Spleen (tissue), 7 donors: Measurements from ENCODE around the gene ERMN.

Source experiments
- POLR2A ChIP-seq, 3 donors: fragments of 450-650 bp; IDR thresholded peaks; one replicate each; pipeline ENCODE4 v1.5.1; 2017; ENCODE audit warnings: antibody characterized with exemption in 3 of 3, mild to moderate bottlenecking in 1 of 3
- POLR2AphosphoS5 ChIP-seq, 3 donors: sonication (generic); formaldehyde crosslinking; IDR thresholded peaks; one replicate each; pipeline ENCODE4 v1.5.1; 2017; ENCODE audit warnings: antibody characterized with exemption in 3 of 3
- TF ChIP-seq, protein P1 (sequence below), 11 experiments: fragments of 200-600 bp in 7 of 11; fragments of 450-650 bp in 4 of 11; sonication (generic) in 4 of 11; IDR thresholded peaks in 8 of 11; conservative IDR thresholded peaks in 3 of 11; 1 replicate in 7 of 11; 2 replicates in 4 of 11; pipeline versions ENCODE4 v1.4.0 to v1.8.0; 2016 to 2021; ENCODE audit warnings: antibody characterized with exemption in 11 of 11, inconsistent platforms in 4 of 11, mild to moderate bottlenecking in 1 of 11
- donor health status: DM: no; HTN: no; CAD: no; lungs with moderate emphysema.
- donor health status: DM: no; HTN: no; CAD: no.
- donor health status: DM: no; HTN: no; CAD: no.

DNA sequence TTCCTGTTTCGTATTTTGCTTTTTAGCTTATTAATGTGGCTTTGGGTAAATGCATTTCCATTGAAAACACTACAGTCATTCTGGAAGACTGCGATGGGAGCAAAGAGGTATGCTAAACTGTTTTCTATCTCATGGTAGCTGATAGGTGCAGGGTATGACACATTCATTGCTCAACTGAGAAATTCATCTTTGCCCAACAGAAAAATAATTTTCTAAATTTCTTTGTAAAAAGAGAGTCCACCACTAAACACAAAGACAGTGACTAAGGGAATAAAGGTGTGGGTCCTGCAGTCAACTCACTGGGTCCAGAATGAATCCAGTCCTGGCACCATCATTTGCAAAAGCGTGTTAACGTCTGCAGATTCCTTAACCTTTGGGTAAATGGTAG is 19.9 kb downstream of the ERMN start:
- TF ChIP-seq, protein P1, sequence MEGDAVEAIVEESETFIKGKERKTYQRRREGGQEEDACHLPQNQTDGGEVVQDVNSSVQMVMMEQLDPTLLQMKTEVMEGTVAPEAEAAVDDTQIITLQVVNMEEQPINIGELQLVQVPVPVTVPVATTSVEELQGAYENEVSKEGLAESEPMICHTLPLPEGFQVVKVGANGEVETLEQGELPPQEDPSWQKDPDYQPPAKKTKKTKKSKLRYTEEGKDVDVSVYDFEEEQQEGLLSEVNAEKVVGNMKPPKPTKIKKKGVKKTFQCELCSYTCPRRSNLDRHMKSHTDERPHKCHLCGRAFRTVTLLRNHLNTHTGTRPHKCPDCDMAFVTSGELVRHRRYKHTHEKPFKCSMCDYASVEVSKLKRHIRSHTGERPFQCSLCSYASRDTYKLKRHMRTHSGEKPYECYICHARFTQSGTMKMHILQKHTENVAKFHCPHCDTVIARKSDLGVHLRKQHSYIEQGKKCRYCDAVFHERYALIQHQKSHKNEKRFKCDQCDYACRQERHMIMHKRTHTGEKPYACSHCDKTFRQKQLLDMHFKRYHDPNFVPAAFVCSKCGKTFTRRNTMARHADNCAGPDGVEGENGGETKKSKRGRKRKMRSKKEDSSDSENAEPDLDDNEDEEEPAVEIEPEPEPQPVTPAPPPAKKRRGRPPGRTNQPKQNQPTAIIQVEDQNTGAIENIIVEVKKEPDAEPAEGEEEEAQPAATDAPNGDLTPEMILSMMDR (IDR thresholded peaks at IDR 0.05 in 8 of 11, conservative IDR thresholded peaks at IDR 0.05 in 3 of 11): no peak
- no peak for TF ChIP-seq POLR2A (IDR thresholded peaks at IDR 0.05)
- TF ChIP-seq POLR2AphosphoS5 (IDR thresholded peaks at IDR 0.05): no peak
